HG03571 (cell line): ENCODE measurements around the gene MYO1C.

ENCODE experiments used
- ATAC-seq: cut with Tn5 transposase; IDR thresholded peaks from one replicate; pipeline ENCODE4 v1.9.1; 2021; ENCODE audit not compliant: unreplicated experiment

MYO1C gene

GRCh38 chr17:1485423-1486376 lies 6.8 kb downstream of the MYO1C start:
- ATAC-seq, result peak; percentile 30

- ATAC-seq, result peak; percentile 41
These were observed 7.6 kb downstream of the MYO1C start for GRCh38 chr17:1484676-1485422.

- ATAC-seq, result no peak
These were observed 8.4 kb downstream of the MYO1C start for GRCh38 chr17:1484060-1484535.

- ATAC-seq, result no peak
These were observed 9.8 kb downstream of the MYO1C start for GRCh38 chr17:1482680-1483079.

- ATAC-seq, result no peak
These were observed 10.8 kb downstream of the MYO1C start for GRCh38 chr17:1481736-1482135.

GRCh38 chr17:1480747-1481465 lies 11.6 kb downstream of the MYO1C start:
- ATAC-seq, result no peak

- ATAC-seq, result no peak
These were observed 14.1 kb downstream of the MYO1C start for GRCh38 chr17:1478418-1478817.

GRCh38 chr17:1475321-1475854 lies 17.1 kb downstream of the MYO1C start:
- ATAC-seq, result no peak

GRCh38 chr17:1474402-1475189 lies 17.9 kb downstream of the MYO1C start:
- peak; percentile 67 for ATAC-seq

- no peak for ATAC-seq
These were observed 18.6 kb downstream of the MYO1C start for GRCh38 chr17:1473841-1474240.

- ATAC-seq, result no peak
These were observed 19.3 kb downstream of the MYO1C start for GRCh38 chr17:1473170-1473569.

GRCh38 chr17:1471911-1472821 lies 20.3 kb downstream of the MYO1C start:
- ATAC-seq, result no peak

- no peak for ATAC-seq
These were observed 21.0 kb downstream of the MYO1C start for GRCh38 chr17:1471490-1471889.

- no peak for ATAC-seq
These were observed 21.6 kb downstream of the MYO1C start for GRCh38 chr17:1470755-1471462.

- ATAC-seq, result no peak
These were observed 22.3 kb downstream of the MYO1C start for GRCh38 chr17:1470071-1470754.

- no peak for ATAC-seq
These were observed 23.1 kb downstream of the MYO1C start for GRCh38 chr17:1469231-1469852.

- no peak for ATAC-seq
These were observed 24.5 kb downstream of the MYO1C start for GRCh38 chr17:1467898-1468492.
